ENCODE data around the gene ZSCAN12.
"Not testable (repeated sequence)": the region's sequence is repeated elsewhere in the genome, so short reads cannot be mapped to it uniquely, and the experiment has no call there.

The ZSCAN12 gene

DNA sequence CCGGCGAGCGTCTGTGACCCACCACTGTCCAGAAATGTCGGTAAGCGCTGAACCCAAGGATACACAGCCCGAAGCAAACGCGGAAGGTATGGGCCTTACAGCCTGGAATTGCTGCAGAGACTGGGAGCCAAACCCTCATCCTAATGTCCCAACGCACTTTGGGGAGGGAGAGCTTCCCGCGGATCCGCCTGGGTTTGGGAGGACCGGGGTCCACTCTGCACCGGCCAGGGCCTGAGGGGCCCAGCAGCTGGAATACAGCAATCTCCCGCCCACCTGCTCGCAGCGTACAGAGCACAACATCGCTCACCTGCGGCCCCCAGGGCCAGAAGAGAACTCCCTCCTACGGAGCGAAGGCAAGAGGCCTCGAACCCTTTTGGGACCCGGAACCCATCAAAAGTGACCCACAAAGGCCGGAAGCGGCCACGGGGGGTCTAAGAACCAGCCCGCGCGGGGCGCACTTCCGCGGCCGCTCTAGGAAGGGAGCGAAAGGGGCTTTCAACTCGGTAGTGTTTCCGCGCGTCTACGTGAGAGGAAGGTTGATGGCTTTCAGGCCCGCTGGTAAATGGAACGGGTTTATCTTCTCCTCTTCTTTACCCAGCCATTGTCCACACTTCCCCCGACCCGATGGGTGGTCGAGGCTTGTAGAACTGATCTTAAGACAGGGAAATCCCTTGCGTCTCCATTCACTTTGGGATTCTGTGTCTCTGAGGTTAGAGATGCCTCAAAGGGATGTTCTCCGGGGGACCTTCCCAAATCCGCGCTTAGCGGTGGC, at the start of gene ZSCAN12:
Gene ZSCAN12, minus strand, starts transcription at position 398 of the 772 bp plus-strand sequence. CDS start 1,342 bp downstream, outside the sequence.
- peak; percentile 79 to 90 (median 83) for DNase-seq

DNA sequence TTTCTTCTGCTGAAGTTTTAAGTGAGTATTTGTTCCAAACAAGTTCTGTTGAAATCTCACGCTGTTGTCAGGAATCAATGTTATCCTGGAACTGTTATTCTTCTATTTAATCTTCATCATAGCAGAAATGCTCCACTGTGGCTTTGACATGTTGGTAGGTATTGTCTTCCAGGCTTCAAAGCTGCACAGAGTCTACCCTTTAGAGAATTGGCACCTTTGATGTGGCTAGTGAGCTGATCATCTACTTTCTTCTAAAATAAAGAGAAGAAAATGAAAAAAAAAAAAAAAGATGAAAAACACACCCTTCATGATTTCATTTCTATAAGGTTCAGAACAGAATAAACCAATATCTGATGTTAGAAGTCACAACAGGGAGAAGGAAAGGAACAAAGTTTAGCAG, 49.5 kb upstream of the ZSCAN12 start:
- no peak for DNase-seq

DNA sequence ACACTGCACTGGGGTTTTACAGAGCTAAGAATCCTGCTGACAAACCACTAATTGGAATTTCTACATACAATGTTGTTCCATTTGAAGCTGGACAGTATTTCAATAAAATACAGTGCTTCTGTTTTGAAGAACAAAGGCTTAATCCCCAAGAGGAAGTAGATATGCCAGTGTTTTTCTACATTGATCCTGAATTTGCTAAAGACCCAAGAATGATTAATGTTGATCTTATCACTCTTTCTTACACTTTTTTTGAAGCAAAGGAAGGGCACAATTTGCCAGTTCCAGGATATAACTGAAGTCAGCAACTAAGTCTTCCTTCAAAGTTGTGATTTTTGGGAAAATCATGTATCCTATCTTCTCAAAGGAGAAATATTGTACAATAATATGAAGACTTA, 48.0 kb upstream of the ZSCAN12 start:
- not testable (repeated sequence) for DNase-seq

DNA sequence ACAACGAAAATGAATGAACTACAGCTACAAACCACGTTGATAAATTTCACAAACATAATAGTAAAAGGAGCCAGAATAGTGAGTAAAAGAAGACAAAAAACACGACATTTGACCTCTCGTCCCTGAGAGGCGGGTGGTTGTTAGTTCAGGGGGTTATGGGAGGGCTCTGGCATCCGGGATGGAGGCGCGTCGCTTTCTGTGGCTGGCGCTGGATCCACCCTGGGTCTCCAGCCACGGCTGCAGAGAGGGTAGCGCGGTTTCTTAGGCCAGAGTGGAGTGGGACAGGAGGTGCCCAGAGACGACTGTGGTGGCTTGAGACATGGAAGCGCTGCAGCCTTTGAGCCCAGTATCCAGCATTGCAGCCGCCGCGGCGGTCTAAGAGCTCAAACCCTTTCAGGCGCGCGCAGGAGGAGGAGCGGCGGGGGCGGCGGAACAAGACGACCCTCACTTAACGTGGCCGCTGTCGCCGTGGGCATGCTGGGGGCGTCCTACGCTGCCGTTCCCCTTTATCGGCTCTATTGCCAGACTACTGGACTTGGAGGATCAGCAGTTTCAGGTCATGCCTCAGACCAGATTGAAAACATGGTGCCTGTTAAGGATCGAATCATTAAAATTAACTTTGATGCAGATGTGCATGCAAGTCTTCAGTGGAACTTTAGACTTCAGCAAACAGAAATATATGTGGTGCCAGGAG, 47.4 kb upstream of the ZSCAN12 start:
- DNase-seq, result no peak

DNA sequence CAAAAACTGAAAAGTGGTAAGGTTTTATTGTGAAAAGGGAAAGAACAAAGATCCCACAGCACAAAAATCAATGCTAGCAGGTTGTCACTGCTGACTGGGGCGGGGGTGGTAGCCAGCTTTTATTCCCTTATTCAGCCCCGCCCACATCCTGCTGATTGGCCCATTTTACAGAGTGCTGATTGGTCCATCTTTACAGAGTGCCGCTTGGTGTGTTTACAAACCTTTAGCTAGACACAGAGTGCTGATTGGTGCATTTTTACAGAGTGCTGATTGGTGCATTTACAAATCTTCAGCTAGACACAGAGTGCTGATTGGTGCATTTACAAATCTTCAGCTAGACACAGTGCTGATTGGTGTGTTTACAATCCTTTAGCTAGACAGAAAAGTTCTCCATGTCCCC, 45.2 kb upstream of the ZSCAN12 start:
- not testable (repeated sequence) for DNase-seq

DNA sequence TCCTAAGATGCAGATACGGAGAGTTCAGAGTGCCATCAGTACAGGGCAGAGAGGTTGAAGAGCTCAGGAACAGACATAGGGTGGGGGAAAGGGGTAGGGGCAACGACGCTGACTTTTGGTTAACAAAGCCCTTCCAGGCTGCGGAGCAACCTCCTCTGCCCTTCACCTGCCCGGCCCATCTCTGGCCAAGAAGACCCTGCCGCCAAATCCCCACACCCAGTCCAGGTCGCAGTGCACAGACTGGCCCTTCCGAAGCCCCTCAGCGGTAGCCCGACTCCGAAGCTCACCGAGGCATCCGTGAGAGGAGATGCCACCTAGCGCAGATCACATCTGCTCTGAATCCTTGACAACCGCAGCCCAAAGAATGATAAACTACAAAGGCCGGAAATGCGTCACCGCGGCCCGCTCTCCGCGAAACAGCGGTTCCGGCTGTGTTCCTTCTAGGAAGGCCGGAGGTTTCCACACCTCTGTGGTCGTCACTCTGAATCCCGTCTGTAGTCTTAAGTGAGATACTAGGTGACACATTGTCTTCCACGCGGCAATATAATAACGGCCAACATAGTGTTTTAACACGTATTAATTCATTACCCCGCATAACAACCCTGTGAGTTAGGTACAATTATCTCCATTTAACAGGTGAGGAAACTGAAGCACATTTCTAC, 43.7 kb upstream of the ZSCAN12 start, which contains the start of gene ZSCAN23:
Gene ZSCAN23, minus strand, starts transcription at position 380 of the 662 bp plus-strand sequence. CDS start 7,225 bp downstream, outside the sequence.
- peak; percentile 34 to 47 (median 45) for DNase-seq

DNA sequence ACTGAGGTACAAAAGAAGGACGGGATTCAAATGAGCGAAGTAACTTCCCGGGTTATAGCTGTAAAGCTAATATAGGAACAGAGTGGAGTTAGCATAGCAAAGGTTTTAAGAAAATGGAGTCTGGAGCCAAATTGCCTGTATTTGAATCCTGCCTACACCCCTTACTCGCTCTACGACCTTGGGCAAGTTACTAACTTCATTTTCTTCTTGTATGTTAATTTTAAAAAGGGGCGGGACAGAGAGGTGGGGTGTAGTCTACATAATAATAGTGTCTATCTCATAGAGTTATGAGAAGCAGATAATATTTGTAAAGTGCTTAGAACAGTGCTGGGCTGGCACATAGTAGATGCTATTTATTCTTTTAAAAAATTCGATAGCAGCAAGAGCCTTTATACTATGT, 43.0 kb upstream of the ZSCAN12 start:
- DNase-seq, result no peak

DNA sequence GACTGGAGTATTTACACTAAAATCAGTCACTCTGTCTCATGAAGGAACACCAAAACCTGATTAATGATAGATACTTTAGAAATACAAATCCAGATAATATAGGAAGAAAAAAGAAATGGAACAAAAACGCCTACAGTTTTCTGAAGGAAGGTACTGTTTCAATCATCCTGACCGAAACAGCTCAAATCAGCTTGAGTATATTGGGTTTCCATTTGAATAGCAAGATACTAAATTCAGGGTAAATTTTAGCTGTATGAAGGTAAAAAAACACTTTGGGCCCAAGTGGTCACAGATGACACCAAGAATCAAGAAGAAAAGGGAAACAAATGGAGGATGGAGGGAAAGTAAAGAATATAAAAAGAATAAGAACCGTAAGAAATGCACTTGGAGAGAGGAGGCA, 36.9 kb upstream of the ZSCAN12 start:
- DNase-seq, result no peak

DNA sequence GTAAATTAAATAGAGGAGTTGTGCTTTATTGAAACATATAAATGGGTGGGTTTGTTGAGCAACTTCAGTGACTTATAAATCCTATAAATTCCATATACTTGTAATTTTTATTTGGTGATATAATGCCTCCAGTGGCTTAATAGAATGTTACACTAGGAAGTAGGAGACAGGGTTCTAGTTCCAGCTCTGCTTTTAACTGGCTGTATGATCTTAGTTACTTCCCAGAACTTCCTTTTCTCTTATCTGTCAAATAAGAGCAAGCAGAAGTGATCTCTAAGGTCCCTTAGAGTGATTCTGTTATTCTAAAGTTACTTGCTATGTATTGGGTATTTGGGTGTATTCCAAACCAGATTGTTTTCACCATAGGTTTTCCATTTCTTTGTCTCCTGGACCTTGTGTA, 33.6 kb upstream of the ZSCAN12 start:
- no peak for DNase-seq

DNA sequence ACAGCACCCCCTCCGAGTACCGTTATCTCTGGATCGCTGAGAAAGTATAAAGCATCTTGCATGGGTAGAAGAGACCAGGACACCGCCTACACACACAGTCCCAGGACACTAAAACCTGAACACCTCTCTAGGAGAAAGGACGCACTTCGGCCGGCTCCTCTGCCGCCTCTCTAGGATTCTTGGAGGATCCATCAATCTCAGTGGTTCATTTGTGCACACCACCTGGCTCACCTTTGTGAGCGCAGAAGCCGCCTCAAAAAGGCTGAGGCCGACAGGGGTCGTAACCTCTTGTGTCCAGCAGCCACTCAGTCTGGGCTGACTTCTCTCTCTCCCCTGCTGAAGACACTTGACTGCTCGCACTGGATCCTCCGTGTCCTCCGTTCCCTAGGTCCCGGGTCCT, 30.2 kb upstream of the ZSCAN12 start:
- DNase-seq, result no peak

DNA sequence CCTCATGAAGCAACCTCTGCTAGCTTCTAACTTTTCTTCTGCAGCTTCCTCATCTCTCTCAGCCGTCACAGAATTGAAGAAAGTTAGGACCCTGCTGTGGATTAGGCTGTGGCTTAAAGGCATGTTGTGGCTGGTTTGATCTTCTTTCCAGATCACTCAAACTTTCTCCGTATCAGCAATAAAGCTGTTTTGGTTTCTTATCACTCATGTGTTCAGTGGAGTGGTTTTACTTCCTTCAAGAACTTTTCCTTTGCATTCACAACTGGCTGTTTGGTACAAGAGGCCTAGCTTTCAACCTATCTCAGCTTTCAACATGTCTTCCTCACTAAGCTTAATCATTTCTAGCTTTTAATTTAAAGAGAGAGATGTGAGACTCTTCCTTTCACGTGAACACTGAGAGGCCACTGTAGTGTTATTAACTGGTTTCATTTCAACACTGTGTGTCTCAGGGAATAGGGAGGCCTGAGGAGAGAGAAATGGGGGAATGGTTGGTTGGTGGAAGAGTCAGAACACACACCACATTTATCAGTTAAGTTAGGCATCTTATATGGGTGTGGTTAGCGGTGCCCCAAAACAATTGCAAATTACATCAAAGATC, 26.5 kb upstream of the ZSCAN12 start:
- DNase-seq, result no peak

DNA sequence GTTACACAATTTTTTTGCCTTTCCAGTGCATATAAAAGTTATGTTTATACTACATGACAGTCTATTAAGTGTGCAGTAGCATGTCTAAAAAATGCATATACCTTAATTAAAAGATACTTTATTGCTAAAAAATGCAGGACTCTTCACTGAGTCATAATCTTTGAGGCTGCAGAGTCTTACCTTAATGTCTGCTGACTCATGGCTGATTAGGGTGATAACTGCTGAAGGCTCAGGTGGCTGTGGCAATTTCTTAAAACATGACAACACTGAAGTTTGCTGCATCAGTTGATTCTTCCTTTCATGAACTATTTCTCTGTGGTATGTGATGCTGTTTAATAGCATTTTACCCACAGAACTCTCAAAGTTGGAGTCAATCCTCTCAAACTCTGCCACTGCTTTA, 24.6 kb upstream of the ZSCAN12 start:
- DNase-seq, result no peak

DNA sequence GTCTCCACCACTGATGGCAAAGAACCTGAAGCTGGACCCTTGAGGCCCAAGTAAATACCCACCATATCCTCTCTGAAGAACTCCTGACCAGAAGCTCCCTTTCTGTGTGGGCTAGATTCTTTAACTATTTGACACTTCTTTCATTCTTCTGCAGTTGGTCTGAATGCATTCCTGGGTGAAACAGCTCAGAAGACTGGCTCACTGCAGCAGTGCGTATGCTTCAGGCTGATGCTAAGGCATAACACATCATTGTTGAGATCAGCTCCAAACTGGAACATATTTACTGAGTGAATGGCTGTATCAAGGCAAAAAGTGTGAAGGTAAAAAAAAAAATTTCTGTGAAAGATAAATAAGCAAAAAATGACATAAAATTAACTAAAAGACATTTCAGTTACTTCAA, 24.0 kb upstream of the ZSCAN12 start:
- no peak for DNase-seq

DNA sequence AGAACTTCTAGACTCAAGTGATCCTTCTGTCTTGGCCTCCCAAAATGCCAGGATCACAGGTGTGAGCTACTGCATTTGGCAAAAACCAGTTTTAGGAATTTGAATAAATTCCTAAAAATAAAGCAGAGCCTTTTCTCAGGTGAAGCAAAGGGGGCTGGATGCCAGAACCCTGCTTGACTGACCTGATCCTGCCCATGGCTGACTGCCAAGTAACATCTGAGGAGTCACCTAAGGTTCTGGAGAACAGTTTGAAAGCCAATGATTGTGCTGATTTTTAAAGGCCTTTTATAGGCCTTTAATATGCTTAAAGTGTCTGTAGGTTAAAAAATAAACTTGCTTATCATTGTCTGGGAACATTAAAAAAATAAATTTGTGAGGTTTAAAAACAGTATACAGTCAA, 14.1 kb upstream of the ZSCAN12 start:
- no peak for DNase-seq

DNA sequence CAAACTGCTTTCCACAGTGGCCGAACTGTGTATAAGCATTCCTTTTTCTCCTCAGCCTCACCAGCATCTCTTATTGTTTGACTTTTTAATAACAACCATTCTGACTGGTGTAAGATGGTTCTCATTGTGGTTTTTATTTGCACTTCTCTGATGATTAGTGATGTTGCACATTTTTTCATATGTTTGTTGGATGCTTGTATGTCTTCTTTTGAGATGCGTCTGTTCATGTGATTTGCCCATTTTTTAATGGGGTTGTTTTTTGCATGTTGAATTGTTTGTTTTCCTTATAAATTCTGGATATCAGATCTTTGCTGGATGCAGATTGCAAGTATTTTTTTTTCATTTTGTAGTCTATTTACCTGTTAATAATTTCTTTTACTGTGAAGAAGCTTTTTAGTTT, 11.2 kb upstream of the ZSCAN12 start:
- no peak for DNase-seq

DNA sequence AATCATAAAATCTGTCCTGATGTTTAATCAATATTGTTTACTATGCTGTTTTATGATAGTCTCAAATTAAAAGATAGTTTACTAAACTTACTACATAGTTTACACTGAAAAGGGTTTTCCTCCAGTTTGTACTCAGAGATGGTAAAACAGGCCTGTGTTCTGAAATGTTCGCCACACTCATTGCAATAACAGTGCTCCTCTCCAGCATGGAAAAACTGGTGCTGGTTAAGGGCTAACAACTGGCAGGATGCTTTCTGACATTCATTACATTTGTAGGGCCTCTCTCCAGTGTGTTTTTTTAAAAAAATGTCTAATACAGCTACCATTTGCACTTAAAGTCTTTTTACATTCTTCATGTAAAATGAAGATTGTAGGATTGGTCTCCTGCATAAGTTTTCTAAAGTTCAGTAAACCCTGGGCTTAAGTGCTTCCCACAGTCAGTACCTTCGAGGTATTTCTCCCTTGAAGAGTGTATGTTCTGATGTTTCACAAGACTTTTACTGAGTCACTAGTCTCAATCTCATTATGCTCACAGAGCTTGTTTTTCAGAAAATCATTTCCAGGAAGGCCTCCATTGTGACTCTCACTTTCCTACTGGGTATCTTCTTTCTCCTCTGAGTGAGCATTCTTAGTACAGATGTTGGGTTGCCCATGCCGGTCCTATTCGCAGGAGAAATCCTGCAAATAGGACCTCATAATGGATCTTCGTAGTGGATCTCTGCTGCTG, 8.7 kb upstream of the ZSCAN12 start:
- DNase-seq, result no peak

DNA sequence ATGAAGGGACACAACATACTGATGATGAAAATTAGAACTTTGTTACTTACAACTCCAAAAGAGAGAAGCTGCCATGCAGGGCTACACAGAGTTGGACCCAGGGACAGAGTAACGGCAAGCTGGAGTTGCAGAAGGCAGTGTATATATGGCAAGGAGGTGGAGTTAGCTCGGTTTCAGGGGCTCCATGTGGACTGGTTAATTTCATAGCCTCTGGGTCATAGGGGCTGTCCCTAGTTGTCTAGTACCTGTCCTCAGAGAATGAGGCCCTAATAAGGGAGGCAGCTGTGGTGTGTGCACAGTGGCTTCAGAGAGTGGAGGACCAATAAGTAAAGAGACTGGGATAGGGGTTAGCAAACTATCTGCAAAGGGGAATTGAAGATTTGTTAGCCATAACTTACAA, 7.9 kb upstream of the ZSCAN12 start:
- DNase-seq, result no peak

DNA sequence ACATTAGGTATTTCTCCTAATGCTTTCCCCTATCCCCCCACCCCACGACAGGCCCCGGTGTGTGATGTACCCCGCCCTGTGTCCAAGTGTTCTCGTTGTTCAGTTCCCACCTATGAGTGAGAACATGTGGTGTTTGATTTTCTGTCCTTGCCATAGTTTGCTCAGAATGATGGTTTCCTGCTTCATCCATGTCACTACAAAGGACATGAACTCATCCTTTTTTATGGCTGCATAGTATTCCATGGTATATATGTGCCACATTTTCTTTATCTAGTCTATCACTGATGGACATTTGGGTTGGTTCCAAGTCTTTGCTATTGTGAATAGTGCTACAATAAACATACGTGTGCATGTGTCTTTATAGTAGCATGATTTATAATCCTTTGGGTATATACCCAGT, 4.4 kb upstream of the ZSCAN12 start:
- DNase-seq, result not testable (repeated sequence)

DNA sequence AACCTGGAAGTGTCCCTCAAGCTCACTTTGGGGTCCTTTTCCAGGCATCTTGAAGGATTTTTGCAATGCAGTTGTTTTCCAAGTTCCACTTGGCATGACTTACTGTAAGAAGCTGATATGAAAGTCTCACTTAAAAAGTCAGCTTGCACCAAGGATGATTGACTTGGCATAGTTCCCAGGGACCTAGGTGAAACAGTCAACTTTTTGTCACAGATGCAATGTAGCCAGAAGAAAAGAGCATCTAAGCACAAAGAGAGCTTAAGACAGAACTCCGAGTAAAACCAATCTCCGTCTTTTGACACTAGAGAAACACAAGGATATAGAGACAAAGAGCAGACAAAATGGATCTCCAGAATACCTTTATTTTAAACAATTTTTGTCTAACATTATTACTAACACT, 2.6 kb upstream of the ZSCAN12 start:
- no peak for DNase-seq

DNA sequence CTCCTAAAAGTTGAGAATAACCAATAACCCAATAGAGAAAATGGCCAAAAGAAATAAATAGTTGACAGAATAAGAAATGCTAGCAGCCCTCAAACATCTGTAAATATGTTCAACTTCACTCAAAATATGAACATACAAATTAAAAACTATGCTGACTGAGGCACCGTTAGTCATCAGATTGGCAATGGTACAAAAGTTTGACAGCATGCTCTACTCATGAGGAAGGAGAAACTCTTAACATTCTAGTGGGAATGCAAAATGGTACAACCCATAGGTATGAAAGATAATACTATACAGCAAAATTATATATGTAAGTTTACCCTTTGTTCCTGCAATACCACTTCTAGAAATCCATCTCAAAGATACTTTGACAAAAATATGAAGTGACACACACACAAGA, 1.6 kb upstream of the ZSCAN12 start:
- DNase-seq, result no peak

DNA sequence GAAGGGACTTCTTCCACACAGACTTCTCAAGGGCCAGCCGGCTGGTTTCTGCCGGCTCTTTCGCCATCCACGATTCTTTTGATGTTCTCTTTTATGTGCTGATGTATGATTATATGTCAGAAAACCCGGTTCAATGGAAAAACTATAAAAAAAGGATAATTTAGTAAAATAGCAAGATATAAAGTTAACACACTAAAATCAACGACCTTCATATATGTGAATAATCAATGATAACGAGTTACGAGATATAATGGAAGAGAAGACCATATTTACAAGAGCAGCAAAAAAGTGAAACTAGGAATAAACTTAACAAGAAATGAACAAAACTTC, 540 bp upstream of the ZSCAN12 start:
- no peak for DNase-seq

DNA sequence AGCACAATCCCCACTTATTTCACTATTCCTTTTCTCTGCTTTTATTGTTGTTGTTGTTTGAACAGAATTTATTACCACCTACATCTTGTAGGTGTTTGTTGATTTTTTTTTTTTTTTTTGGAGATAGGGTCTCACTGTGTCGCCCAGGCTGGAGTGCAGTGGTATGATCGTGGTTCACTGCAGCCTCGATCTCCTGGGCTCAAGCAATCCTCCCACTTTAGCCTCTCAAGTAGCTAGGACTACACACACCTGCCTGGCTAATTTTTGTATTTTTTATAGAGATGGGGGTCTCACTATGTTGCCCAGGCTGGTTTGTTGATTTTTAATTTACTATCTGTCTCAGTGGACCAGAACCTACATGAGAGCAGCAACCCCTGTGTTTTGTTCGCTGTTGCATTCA, 3.6 kb downstream of the ZSCAN12 start:
- no peak for DNase-seq

Data from suppressor macrophage treated with lipopolysaccharide for 1 hour (primary cell).